Thoracic aorta (tissue), 2 donors: ENCODE results near the gene TMEM238L. TPM values are rescaled to one million over a fixed set of nuclear protein-coding genes. Genes with fewer than 3 reads are reported as not detected.

Source experiments
- ATAC-seq: fragments of 150-250 bp; one replicate; pipeline ENCODE4 v1.8.0; 2017; ENCODE audit warnings: low read depth; ENCODE audit not compliant: insufficient number of reproducible peaks, low FRiP score
- DNase-seq: peaks from one replicate; pipeline ENCODE4 v3.0.0-alpha.2; 2020; ENCODE audit warnings: low spot score
- H3K27ac ChIP-seq, 2 donors: fragments of 200-600 bp; sonication (generic); 1 replicate in 1 of 2; 2 replicates in 1 of 2; pipeline ENCODE4 v1.5.1; 2016; ENCODE audit warnings: mild to moderate bottlenecking in 2 of 2, moderate library complexity in 2 of 2
- H3K27me3 ChIP-seq: fragments of 200-600 bp; sonication (generic); replicated peaks from 2 replicates; pipeline ENCODE4 v1.6.0; 2016; ENCODE audit warnings: mild to moderate bottlenecking; ENCODE audit not compliant: insufficient read depth
- H3K36me3 ChIP-seq: fragments of 200-600 bp; sonication (generic); one replicate; pipeline ENCODE4 v1.5.1; 2016
- H3K4me1 ChIP-seq, 2 donors: fragments of 200-600 bp; sonication (generic); 1 replicate in 1 of 2; 2 replicates in 1 of 2; pipeline versions ENCODE4 v1.5.1 to v1.6.0; 2016; ENCODE audit warnings: low read depth in 2 of 2, mild to moderate bottlenecking in 1 of 2; ENCODE audit not compliant: control insufficient read depth in 1 of 2
- H3K4me3 ChIP-seq: fragments of 200-600 bp; sonication (generic); 2 replicates; pipeline ENCODE4 v1.5.1; 2016; ENCODE audit warnings: mild to moderate bottlenecking
- H3K9me3 ChIP-seq: fragments of 200-600 bp; sonication (generic); 2 replicates; pipeline ENCODE4 v1.5.1; 2016
- total RNA-seq, 2 donors: library from RNA; depleted of rRNA; stranded (reverse); fragments of >200 nt; gene quantifications; one replicate each; pipeline versions ENCODE4 v1.1.0 to v1.2.3, GENCODE V29; 2016
- TF ChIP-seq, protein P1 (sequence below): fragments of 200-600 bp; sonication (generic); IDR thresholded peaks from one replicate; pipeline ENCODE4 v1.5.1; 2019; ENCODE audit warnings: antibody characterized with exemption

Gene TMEM238L
- total RNA-seq, 2 donors from 2014 or later = not detected

DNA sequence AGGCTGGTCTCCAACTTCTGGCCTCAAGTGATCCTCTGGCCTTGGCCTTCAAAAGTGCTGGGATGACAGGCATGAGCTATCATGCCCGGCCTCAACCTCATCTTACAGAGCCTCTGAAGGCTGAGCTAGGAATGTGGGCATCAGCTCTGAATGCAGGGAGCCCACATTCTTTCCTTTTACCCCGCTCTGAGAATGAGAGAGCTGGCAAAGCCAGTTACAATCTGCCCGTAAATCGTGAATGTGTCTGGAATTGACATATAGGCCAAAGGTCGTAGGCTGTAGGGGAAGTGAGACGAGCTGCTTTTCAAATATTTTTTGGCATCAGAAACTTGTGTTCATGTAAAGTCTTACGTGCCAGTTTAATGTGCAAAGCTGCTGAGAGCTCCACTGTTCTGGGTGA lies 4.5 kb downstream of the TMEM238L start:
- Histone ChIP-seq H3K27ac (no peak overlapping the region), H3K9me3 (no peaks in the 10 kb centered on the region), H3K4me3 (no peak overlapping the region), H3K36me3 (no peaks in the 10 kb centered on the region), H3K27me3 (no peaks in the 10 kb centered on the region), H3K4me1 (peaks cover 0 to 14% of the 10 kb centered on the region in 2 donors)
- ATAC-seq = no peak
- TF ChIP-seq, protein P1, sequence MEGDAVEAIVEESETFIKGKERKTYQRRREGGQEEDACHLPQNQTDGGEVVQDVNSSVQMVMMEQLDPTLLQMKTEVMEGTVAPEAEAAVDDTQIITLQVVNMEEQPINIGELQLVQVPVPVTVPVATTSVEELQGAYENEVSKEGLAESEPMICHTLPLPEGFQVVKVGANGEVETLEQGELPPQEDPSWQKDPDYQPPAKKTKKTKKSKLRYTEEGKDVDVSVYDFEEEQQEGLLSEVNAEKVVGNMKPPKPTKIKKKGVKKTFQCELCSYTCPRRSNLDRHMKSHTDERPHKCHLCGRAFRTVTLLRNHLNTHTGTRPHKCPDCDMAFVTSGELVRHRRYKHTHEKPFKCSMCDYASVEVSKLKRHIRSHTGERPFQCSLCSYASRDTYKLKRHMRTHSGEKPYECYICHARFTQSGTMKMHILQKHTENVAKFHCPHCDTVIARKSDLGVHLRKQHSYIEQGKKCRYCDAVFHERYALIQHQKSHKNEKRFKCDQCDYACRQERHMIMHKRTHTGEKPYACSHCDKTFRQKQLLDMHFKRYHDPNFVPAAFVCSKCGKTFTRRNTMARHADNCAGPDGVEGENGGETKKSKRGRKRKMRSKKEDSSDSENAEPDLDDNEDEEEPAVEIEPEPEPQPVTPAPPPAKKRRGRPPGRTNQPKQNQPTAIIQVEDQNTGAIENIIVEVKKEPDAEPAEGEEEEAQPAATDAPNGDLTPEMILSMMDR = no peak
- DNase-seq = no peak

DNA sequence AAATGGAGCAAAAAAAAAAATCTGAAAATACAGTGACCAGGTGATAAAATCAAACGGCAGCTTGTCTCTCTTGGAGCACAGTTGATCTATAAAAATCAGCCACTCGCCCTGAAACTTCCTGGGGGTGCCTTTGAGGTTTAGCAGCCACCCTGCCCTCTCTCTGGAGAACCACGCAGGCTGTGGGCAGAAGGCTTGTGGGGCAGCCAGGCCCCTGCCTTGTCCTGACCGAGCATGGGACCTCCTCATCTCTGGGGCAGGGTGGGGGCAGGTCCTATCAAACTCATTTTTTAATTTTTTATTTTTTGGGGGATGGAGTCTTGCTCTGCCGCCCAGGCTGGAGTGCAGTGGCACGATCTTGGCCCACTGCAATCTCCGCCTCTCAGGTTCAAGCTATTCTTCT lies 5.0 kb downstream of the TMEM238L start:
- Histone ChIP-seq H3K36me3 (no peaks in the 10 kb centered on the region), H3K9me3 (no peaks in the 10 kb centered on the region), H3K27me3 (no peaks in the 10 kb centered on the region), H3K4me1 (peaks cover 0 to 14% of the 10 kb centered on the region in 2 donors), H3K27ac (no peak overlapping the region), H3K4me3 (no peak overlapping the region)
- no peak for ATAC-seq
- no peak for DNase-seq
- TF ChIP-seq, protein P1 = no peak

DNA sequence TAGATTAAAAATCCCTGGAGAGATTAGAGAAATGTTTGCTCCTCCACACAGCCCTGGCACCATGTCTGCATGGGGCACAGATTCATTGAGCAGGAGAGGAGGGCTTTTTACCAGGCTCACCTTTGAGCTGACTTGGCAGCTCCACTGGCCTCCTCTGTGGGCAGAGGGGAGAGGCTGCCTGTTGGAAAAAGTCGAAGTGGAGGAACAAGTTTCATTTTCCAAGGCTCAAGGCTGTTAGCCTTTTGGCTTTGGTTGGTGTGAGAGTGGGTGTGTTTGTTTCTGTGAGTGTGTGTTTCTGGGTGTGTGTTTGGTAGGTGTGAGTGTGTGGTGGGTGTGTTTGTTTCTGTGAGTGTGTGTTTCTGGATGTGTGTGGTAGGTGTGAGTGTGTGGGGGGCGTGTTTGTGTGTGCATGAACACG lies 5.6 kb downstream of the TMEM238L start:
- Histone ChIP-seq H3K9me3 (no peaks in the 10 kb centered on the region), H3K27ac (no peak overlapping the region), H3K4me3 (no peak overlapping the region), H3K27me3 (no peaks in the 10 kb centered on the region), H3K4me1 (peaks cover 0 to 14% of the 10 kb centered on the region in 2 donors), H3K36me3 (no peaks in the 10 kb centered on the region)
- ATAC-seq = no peak
- TF ChIP-seq, protein P1 = no peak
- DNase-seq = no peak

DNA sequence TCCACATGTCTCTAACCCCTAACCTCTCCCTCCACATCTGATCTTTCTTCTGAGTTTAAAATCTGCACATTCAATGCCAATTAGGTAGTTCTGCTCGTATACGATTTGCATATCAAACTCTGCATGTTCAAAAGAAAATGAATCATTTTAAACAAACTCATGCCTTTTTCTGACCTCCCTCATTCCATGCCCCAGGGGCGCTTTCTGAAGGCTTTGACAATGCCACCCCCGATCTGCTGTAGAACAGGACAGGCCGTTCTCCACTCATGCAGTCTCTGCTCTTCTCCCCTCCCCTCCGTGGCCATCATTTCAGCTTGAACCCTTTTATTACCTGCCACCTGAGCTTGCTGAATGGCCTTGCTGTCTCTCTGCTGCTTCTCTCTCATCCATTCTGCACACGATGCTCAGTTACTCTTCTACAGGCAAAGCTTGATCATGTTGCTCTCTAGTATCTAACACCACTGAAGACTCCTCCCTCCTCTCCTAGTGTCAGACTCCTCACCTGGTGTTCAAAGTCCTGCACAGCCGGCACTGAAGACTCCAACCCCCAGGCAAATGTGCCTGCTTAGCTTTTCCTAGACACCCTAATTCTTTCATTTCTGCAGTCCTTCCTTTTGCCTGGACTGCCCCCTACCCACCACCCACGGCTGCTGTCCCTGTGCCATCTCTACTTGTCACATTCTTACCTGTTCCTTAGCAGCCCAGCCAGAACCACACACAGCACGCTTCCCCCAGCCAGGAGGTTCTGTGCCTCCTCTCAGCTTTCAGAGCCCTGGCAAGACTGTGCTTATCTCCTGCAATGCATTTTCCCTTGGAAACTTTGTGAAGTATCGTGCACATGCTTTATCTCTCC lies 6.2 kb downstream of the TMEM238L start:
- TF ChIP-seq, protein P1 = no peak
- no peak overlapping the region for H3K4me3 ChIP-seq
- no peaks in the 10 kb centered on the region for H3K27me3 ChIP-seq
- no peaks in the 10 kb centered on the region for H3K36me3 ChIP-seq
- H3K4me1 ChIP-seq = peaks cover 0 to 14% of the 10 kb centered on the region in 2 donors
- H3K9me3 ChIP-seq = no peaks in the 10 kb centered on the region
- ATAC-seq (no peak), DNase-seq (no peak)
- H3K27ac ChIP-seq = no peak overlapping the region

DNA sequence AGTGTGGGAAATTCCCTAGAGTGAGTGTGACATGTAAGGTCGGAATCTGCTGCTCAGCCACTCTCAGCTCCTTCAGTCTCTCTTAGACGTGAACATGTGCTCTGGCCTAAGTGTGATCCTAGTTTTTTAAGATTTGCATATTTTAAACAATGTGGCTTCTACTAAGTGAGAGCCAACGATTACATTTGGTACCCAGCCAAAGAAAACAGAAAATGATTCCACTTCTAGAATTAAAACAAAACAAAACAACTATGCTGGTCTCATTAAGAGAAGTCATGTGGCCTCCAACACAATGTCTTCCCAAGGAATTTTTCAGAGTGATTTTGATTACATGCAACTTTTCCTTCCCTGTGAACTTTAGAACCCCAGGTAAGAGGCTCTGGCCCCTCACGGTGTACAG lies 10.1 kb downstream of the TMEM238L start:
- H3K4me1 ChIP-seq = peaks cover 10 to 26% of the 10 kb centered on the region in 2 donors
- H3K27ac ChIP-seq = no peak overlapping the region
- no peaks in the 10 kb centered on the region for H3K36me3 ChIP-seq
- H3K27me3 ChIP-seq = no peaks in the 10 kb centered on the region
- TF ChIP-seq, protein P1 = no peak
- H3K4me3 ChIP-seq = no peak overlapping the region
- ATAC-seq (no peak), DNase-seq (no peak)
- H3K9me3 ChIP-seq = no peaks in the 10 kb centered on the region
